SH-SY5Y (cell line): ENCODE results near the gene MEIS2.

ENCODE experiments used
- GATA2 ChIP-seq: IDR thresholded peaks from 2 replicates; pipeline ENCODE4 v1.6.1; 2011; ENCODE audit warnings: mild to moderate bottlenecking, low read depth, low read length
- GATA3 ChIP-seq: IDR thresholded peaks from 2 replicates; pipeline ENCODE4 v1.6.1; 2011; ENCODE audit warnings: low read depth, mild to moderate bottlenecking, low read length, moderate library complexity

- TF ChIP-seq GATA3 (no peak), GATA2 (no peak)
These were observed 31.3 kb upstream of the MEIS2 start for GRCh38 chr15:37131621-37132020.
